Renal cortex interstitium (tissue), 11 donors: Measurements from ENCODE around the gene C20orf144. TPM values are rescaled to one million over a fixed set of nuclear protein-coding genes. Genes with fewer than 3 reads are reported as not detected.

ENCODE experiments used
- DNase-seq, 11 donors: peaks; one replicate each; pipeline ENCODE4 v3.0.0-alpha.2; 2013; ENCODE audit warnings: low read depth in 9 of 11, low spot score in 4 of 11; ENCODE audit errors: extremely low read depth in 1 of 11
- polyA plus RNA-seq, 3 donors: library from polyadenylated mRNA; unstranded; fragments of 120-200 nt; gene quantifications; one replicate each; pipeline ENCODE4 v1.2.1, GENCODE V29; 2013; ENCODE audit not compliant: insufficient read length in 3 of 3

C20orf144 gene
- polyA plus RNA-seq, 3 donors: 0.25 to 0.32 (median 0.29) TPM

GRCh38 chr20:33673410-33674293, 11.5 kb downstream of the C20orf144 start:
- no peak for DNase-seq

GRCh38 chr20:33674294-33675135, 12.4 kb downstream of the C20orf144 start, which contains the start of gene NECAB3:
Gene NECAB3, minus strand, starts transcription at chr20:33674428. Its CDS starts 76 bp downstream, at chr20:33674352.
- peak in 5 of 11 donors; percentile 37 to 77 (median 74) for DNase-seq

- DNase-seq: no peak
Measured at GRCh38 chr20:33675136-33675959, 13.2 kb downstream of the C20orf144 start.

- DNase-seq: no peak
Measured at GRCh38 chr20:33676121-33676520, 14.0 kb downstream of the C20orf144 start.

GRCh38 chr20:33676652-33677645, 14.8 kb downstream of the C20orf144 start:
- no peak for DNase-seq

- no peak for DNase-seq
Measured at GRCh38 chr20:33677991-33678702, 16.0 kb downstream of the C20orf144 start.

GRCh38 chr20:33679758-33680485, 17.8 kb downstream of the C20orf144 start:
- no peak for DNase-seq

GRCh38 chr20:33680686-33681085, 18.6 kb downstream of the C20orf144 start:
- DNase-seq: no peak

GRCh38 chr20:33681288-33681687, 19.2 kb downstream of the C20orf144 start:
- no peak for DNase-seq

- DNase-seq: no peak
Measured at GRCh38 chr20:33681728-33682353, 19.7 kb downstream of the C20orf144 start.

GRCh38 chr20:33684533-33685327, 22.6 kb downstream of the C20orf144 start:
- DNase-seq: no peak

GRCh38 chr20:33685328-33686099, 23.4 kb downstream of the C20orf144 start:
- DNase-seq: no peak

- peak in 10 of 11 donors; percentile 71 to 95 (median 88) for DNase-seq
Measured at GRCh38 chr20:33686100-33686983, 24.2 kb downstream of the C20orf144 start, which contains the start of gene E2F1. Gene E2F1, minus strand, starts transcription at chr20:33686385. Its CDS starts 121 bp downstream, at chr20:33686264.

- no peak for DNase-seq
Measured at GRCh38 chr20:33686984-33687366, 24.8 kb downstream of the C20orf144 start.
